Brain microvascular endothelial cell (primary cell): Measurements from ENCODE around the gene RAD51AP1.

Experiments
- DNase-seq: peaks from one replicate; pipeline ENCODE4 v3.0.0-alpha.2; 2020
- H3K27ac ChIP-seq: fragments of 250-450 bp; sonication (Bioruptor Pico); 2 replicates; pipeline ENCODE4 v1.5.1; 2020; ENCODE audit warnings: mild to moderate bottlenecking, moderate library complexity
- H3K27me3 ChIP-seq: fragments of 250-450 bp; sonication (Bioruptor Pico); replicated peaks from 2 replicates; pipeline ENCODE4 v1.5.1; 2020; ENCODE audit warnings: mild to moderate bottlenecking
- H3K36me3 ChIP-seq: fragments of 250-450 bp; sonication (Bioruptor Pico); replicated peaks from 2 replicates; pipeline ENCODE4 v1.5.1; 2020; ENCODE audit warnings: mild to moderate bottlenecking
- H3K4me3 ChIP-seq: 2 replicates; pipeline ENCODE4 v1.5.1; 2011; ENCODE audit warnings: low read depth, mild to moderate bottlenecking, control low read depth, low read length, moderate library complexity
- in situ Hi-C: cut with HindIII; loops from 2 replicates; pipeline ENCODE4 v1.10.0; 2017; ENCODE audit warnings: low sequenced_read_pairs, low pct_ligation_motif_present
- TF ChIP-seq, protein P1 (sequence below): IDR thresholded peaks from 2 replicates; pipeline ENCODE4 v1.5.1; 2011; ENCODE audit warnings: low read depth, mild to moderate bottlenecking, moderate library complexity, low read length, control low read depth, inconsistent platforms; ENCODE audit errors: missing control alignments

Gene RAD51AP1

DNA sequence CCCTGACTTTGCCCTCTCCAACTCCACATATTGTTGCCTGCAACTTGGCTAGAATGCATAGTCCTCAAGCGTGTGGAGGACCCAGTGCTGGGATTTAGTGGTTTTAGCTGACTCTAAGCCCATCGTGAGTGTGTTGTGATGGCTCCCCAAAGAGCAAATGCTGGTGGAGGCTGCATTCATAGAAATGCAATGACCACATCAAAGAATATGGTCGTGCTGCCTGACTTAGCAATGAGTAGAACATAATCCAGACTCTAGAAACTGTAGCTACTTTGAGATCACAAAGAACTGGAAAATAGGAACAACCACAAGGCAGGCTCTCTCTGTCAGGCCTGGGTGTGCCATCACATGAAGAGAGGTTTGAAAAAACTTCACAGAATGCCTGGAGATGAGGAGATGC, 24.6 kb downstream of the RAD51AP1 start:
- TF ChIP-seq, protein P1, sequence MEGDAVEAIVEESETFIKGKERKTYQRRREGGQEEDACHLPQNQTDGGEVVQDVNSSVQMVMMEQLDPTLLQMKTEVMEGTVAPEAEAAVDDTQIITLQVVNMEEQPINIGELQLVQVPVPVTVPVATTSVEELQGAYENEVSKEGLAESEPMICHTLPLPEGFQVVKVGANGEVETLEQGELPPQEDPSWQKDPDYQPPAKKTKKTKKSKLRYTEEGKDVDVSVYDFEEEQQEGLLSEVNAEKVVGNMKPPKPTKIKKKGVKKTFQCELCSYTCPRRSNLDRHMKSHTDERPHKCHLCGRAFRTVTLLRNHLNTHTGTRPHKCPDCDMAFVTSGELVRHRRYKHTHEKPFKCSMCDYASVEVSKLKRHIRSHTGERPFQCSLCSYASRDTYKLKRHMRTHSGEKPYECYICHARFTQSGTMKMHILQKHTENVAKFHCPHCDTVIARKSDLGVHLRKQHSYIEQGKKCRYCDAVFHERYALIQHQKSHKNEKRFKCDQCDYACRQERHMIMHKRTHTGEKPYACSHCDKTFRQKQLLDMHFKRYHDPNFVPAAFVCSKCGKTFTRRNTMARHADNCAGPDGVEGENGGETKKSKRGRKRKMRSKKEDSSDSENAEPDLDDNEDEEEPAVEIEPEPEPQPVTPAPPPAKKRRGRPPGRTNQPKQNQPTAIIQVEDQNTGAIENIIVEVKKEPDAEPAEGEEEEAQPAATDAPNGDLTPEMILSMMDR, result no peak
- Histone ChIP-seq H3K4me3 (no peak overlapping the region), H3K36me3 (no peaks in the 10 kb centered on the region), H3K27ac (no peak overlapping the region), H3K27me3 (no peaks in the 10 kb centered on the region)
- DNase-seq, result no peak
- in situ Hi-C loops, result no loop called here

DNA sequence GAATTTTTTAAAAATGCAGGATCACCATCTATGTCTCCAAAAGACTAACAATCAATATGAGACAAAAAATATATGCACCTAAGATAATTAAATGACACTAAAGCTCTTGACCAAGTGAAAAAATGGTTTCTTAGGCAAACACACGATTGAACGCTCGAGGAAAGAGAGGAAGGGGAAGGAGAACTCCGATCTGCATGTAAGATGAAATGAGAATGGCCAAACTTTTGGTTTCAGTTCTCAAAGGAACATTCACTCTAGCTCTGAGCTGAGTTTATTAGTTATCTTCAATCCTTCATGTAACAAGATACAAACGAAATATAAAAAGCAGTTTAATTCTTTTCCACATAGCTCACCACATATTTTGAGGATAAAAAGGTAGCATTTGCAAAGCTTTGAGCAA, 26.1 kb downstream of the RAD51AP1 start:
- in situ Hi-C loops, result no loop called here
- no peak overlapping the region for H3K27ac ChIP-seq

DNA sequence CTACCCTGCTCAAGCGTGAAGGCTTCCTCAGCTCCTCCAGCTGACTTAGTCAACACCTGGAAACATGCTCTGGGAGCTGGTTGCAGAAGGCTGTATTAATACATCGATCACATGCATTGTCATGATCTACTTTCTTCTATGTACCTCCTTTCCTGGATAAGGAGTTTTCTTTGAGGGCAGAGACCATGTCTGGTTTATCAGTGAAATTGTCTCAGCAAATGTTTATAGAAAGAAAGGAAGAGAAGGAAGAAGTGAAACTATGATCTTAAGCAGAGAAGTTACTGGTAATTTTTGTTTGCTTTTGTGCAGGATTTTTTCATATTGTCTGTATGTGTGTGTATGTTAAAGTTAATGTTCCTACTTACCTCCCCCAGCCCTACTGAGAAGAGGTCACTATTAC, 27.8 kb downstream of the RAD51AP1 start:
- Histone ChIP-seq H3K36me3 (no peaks in the 10 kb centered on the region), H3K27ac (no peak overlapping the region), H3K4me3 (no peak overlapping the region), H3K27me3 (no peaks in the 10 kb centered on the region)
- no peak for DNase-seq
- in situ Hi-C loops, result no loop called here
- TF ChIP-seq, protein P1, result no peak

More for the DNA sequence above, 26.1 kb downstream of the RAD51AP1 start:
- H3K27me3 ChIP-seq, result no peaks in the 10 kb centered on the region
- DNase-seq, result no peak
- TF ChIP-seq, protein P1, result no peak
- H3K36me3 ChIP-seq, result no peaks in the 10 kb centered on the region
- H3K4me3 ChIP-seq, result no peak overlapping the region

DNA sequence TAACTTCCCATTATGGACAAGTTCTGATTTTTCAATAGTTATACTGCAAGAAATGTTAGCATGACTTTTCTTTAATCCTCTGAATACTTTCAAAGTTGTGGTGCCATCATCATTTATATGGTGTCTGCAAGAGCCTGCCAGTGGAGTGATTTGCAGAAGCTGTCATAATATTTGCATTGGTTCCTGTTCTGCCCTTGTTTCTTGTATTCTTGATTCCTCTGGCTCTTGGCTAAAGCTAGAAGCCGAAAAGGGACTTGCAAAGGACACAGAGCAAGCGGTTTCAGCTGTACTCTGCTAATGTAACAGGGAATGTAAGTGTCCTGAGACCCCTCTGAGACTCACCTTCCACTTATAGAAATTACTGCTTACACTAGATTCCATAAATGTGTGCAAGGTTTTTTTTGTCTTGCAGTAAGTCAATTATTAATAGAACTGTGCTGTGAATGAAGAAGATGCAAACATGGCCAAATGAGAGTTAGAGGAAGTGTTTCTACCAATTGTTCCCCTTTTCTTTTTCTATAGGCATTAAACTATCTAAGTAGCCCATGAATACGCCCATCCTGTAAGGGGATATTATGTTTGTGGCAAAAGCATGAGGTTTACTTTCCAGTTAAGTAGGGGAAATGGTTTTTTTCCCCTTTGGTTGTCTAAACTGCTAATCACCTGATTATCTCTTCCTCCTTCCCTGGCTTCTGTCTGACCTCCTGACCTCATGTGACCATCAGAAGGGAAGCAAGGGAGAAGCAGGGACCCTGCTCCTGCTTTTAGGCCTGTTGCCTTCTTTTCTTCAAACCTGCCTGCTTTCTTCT, 28.6 kb downstream of the RAD51AP1 start:
- no peak for DNase-seq
- H3K27ac ChIP-seq, result no peak overlapping the region
- H3K27me3 ChIP-seq, result no peaks in the 10 kb centered on the region
- no peaks in the 10 kb centered on the region for H3K36me3 ChIP-seq
- in situ Hi-C loops, result no loop called here
- H3K4me3 ChIP-seq, result no peak overlapping the region
- TF ChIP-seq, protein P1, result no peak

DNA sequence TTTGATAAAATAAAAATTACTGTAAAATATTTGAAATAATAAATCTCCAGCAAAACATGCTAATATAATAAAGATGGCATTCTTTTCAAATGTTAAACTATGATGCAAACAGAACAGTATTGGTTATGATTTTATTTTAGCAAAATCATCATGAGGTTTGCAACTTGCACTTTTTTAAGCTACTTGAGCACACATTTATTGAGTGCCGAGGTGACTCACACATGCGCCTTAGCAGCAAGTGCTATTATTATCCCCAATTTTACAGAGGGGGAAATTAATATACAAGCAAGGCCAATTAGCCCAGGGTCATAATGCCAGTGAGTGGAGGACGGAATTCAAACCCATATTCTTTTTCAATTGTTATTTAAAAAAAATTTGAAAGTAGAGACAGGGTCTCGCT, 30.6 kb downstream of the RAD51AP1 start:
- DNase-seq, result no peak
- H3K36me3 ChIP-seq, result no peaks in the 10 kb centered on the region
- in situ Hi-C loops, result no loop called here

More for the DNA sequence above, 30.6 kb downstream of the RAD51AP1 start:
- H3K27ac ChIP-seq, result no peak overlapping the region
- TF ChIP-seq, protein P1, result no peak
- H3K27me3 ChIP-seq, result no peaks in the 10 kb centered on the region
- H3K4me3 ChIP-seq, result no peak overlapping the region
